ENCODE results near the gene KDM4D. TPM values are rescaled to one million over a fixed set of nuclear protein-coding genes. Genes with fewer than 3 reads are reported as not detected.

Gene KDM4D
- total RNA-seq, 1 donor from 2014 or later, result 1.1 TPM

Other genes starting within 250 kb of the KDM4D start
- gene AMOTL1, start 205.4 kb upstream of the KDM4D start, total RNA-seq, result 4.4 and 4.9 TPM in 2 replicates
- gene CWC15, start 153 bp upstream of the KDM4D start, total RNA-seq, result 97.7 and 101 TPM in 2 replicates
- not detected in 2 replicates for gene KDM4E, start 51.5 kb downstream of the KDM4D start, total RNA-seq
- gene KDM4F, start 75.7 kb downstream of the KDM4D start, total RNA-seq, result not detected in 2 replicates
- gene SRSF8, start 93.2 kb downstream of the KDM4D start, total RNA-seq, result 53.1 and 58.2 TPM in 2 replicates
- 33.8 and 34.3 TPM in 2 replicates for gene ENDOD1, start 116.1 kb downstream of the KDM4D start, total RNA-seq